OCI-LY7 (cell line): Measurements from ENCODE around the gene RIC3.

Experiments
- CTCF ChIP-seq: fragments of 200-600 bp; sonication (generic); conservative IDR thresholded peaks from 2 replicates; pipeline ENCODE4 v1.5.1; 2014; ENCODE audit warnings: mild to moderate bottlenecking, antibody characterized with exemption, low read length, moderate library complexity, mixed read lengths
- EZH2phosphoT487 ChIP-seq: fragments of 200-600 bp; sonication (generic); IDR thresholded peaks from 2 replicates; pipeline ENCODE4 v1.6.1; 2018; ENCODE audit warnings: low read depth, borderline replicate concordance, mild to moderate bottlenecking, mixed run types, antibody characterized with exemption, low read length, moderate library complexity, mixed read lengths

GRCh38 chr11:8090756-8091155 lies 78.1 kb downstream of the RIC3 start:
- peak; percentile 75 for TF ChIP-seq CTCF
- TF ChIP-seq EZH2phosphoT487 = no peak
